GM18505 (cell line): ENCODE data around the gene RPIA.

Experiments used
- ATAC-seq: cut with Tn5 transposase; IDR thresholded peaks from one replicate; pipeline ENCODE4 v1.9.1; 2021; ENCODE audit not compliant: unreplicated experiment
- POLR2A ChIP-seq: IDR thresholded peaks from 4 replicates; pipeline ENCODE4 v1.6.1; 2011; ENCODE audit warnings: borderline replicate concordance; ENCODE audit not compliant: insufficient read depth, insufficient read length; ENCODE audit errors: extremely low read depth

The RPIA gene

GRCh38 chr2:88671786-88672427 is 19.6 kb upstream of the RPIA start:
- TF ChIP-seq POLR2A, result no peak
- peak; percentile 49 for ATAC-seq

DNA sequence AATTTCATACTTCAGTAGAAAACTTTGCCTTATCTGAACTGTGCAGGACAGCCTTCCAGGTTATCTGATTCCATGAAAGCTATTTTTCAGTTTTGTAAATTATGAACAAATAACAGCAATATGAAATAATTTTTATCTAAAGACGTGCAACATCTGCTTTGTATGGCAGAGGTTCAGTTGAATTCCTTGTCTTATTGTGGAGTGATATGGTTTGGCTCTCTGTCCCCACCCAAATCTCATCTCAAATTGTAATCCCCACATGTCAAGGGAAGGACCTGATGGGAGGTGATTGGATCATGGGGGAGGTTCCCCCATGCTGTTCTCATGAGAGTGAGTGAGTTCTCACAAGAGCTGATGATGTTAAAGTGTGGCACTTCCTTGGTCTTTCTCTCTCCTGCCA is 18.1 kb upstream of the RPIA start:
- ATAC-seq, result no peak
- TF ChIP-seq POLR2A, result no peak

- no peak for TF ChIP-seq POLR2A
- ATAC-seq, result no peak
Measured at GRCh38 chr2:88680266-88680902, 11.1 kb upstream of the RPIA start.

DNA sequence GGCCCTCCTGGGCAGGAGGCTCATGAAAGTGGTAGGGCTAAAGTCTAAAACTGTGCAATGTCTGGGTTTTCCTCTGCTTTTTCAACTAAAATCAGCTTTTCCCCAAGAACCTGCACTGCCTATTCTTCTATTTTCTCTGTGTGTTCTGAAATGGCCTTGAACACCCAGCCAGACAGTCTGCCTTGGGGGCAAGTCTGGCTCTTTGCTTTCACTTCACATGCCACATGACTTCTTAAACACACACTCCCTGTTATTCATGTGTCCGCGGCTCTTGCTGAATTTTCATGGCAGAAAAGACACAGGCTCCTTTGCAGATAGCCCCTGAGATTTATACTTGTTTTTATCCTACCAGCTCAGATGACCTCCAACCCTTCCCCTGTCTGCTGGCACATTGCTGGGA is 10.6 kb upstream of the RPIA start:
- TF ChIP-seq POLR2A, result no peak
- ATAC-seq, result no peak

DNA sequence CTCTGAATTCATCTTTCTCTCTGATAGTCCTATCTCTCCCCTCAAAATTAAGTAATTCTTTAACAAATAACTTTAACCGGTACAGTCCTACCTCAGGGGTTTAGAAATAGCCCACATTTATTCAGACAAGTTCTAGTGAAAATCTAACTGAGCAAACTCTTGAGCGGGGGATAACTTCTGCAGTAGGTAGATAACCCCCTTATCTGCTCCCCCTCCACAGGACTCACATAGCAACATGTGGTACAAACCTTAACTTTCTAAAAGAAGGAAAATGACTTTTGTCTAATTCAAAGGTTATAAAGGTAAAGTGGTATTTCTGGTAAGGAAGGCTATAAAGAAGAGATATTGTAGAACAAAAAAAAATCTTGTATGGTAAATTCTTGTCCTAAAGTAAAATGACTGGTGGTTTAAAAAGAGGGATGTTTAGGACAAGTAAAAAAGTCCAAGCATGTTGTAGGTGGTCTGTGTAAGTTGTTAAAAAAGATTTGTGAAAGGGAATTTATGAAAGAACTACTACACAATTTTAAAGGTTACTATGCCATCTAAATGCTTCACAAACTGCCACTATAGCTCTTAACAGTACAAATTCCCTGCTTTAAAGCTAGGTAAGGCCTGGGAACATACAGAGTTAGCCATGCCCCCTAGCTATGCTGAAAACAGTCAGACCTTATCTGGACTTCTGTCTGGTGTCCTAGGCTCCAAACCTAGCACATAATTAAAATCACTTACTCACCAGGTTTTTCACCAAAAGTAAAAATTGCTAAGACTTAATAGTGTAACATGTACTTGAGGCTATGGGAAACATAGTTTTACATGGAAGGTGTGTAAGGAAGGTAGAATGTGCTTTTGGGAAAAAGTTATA is 8.1 kb upstream of the RPIA start:
- no peak for ATAC-seq
- TF ChIP-seq POLR2A, result no peak

- no peak for TF ChIP-seq POLR2A
- ATAC-seq, result no peak
Measured at GRCh38 chr2:88684519-88684918, 7.0 kb upstream of the RPIA start.

GRCh38 chr2:88686320-88686719 is 5.2 kb upstream of the RPIA start:
- TF ChIP-seq POLR2A, result no peak
- no peak for ATAC-seq

DNA sequence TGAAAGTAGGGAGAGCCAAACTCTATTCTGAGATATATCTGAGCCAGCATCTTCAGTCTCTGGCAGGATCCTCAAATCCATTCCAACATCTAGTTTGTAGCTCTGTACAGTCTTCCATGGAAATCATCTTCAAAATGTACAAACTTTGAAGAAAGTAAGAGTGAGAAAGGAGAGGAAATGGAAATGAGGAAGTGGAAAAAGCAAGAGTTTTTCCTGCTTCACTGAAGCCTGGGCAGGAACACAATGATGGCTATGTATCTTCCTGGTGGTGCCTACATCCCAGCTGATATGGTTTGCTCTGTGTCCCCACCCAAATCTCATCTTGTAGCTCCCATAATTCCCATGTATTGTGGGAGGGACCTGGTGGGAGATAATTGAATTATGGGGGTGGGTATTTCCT is 4.1 kb upstream of the RPIA start:
- ATAC-seq, result no peak

DNA sequence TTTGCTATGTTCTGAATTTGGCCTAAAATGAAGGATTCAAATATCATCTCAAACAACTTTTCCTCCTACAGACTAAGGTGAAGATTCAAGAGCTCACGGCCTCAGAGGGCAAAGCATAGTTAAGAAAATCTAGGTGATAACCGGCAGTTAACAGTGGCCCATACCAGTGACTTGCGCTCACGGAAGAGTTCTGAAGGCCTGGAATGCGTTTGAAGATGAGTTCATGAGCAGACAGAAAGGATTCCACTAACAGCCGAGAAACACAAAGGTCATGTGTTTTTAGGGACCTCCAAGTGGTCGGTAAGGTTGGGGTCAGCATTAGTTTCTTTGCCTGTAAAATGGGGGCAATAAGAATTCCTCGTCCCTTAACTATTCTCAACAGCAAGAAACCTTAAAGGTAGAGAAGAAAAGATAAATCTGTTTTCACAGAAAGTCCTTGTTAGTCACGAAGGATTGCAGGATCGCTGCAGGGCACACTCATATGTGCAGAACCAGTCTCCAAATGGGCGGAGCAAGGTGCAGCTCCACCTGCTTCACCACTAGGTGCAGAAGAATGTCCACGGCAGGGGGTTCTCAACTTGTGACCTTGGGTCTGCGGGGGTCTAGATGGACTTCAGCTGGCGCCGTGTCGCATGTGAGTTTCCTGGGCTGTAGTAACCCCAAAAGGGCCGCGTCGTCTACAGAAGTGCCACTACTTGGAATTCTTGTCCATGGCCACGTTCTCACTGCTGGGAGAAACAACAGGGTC is 708 bp upstream of the RPIA start:
- ATAC-seq, result peak; percentile 16
- TF ChIP-seq POLR2A, result no peak

More for the DNA sequence above, 4.1 kb upstream of the RPIA start:
- no peak for TF ChIP-seq POLR2A

DNA sequence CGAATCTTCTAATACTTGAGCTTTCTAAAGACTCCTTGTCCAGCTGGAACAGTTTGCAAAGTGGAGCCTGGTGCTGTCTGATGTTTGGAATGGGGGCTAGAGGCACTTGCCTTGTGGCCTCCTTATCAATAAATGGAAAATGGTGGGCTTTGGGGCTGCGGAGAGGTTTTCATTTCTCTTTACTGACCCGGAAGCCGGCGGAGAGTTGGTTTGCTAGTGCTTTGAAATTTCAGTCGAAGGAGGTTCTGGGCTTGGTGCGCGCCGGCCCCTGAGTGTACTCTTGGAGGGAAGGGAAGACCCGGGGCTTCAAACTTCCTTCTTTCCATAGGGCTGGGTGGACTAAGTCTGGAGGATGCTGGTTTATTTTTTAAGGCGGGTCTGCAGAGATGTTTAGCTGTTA is 714 bp downstream of the RPIA start:
- ATAC-seq, result no peak

DNA sequence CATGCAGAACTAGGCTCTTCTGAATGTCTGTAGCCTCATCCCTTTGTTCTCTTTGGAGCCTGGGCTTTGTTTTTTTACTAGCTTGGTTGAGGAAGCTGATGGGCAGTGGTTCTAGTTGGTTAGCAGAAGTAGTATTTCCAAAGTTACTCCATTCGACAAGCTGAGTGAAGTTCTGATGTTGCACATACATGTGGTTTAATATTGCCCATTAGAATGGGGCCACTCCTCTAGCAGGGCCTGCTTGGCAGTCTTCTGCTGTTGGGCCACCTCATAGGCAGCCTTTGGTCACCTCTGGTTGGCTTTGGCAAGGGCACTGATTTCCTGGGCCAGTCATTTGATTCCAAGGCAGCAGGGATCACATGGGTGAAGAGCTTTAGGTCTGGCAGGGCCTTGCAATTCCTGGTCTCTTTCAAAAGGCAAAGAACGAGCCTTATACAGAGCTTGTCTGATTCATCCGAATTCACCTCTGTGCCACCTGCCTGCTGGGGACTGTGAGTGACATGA is 2.5 kb downstream of the RPIA start:
- no peak for TF ChIP-seq POLR2A
- ATAC-seq, result no peak

More for the DNA sequence above, 714 bp downstream of the RPIA start:
- no peak for TF ChIP-seq POLR2A

DNA sequence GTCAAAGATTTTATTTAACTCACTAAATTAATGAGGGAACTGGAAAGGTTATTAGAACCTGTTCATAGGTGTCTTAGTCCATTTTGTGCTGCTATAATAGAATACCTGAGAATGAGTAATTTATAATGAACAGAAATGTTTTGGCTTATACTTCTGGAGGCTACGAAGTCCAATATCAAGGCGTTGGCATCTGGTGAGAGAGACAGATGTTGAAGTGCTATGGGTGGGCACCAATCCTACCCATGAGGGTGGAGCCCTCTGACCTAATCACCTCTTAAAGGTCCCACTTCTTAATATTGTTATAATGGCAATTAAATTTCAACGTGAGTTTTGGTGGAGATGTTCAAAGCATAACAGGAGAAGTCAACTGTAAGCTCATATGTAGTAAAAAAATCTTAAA is 5.1 kb downstream of the RPIA start:
- no peak for ATAC-seq
- no peak for TF ChIP-seq POLR2A
